ENCODE data around the gene ZMYM2.

- TF ChIP-seq POLR2A (IDR thresholded peaks at IDR 0.05): no peak
- no peak for TF ChIP-seq CTCF (IDR thresholded peaks at IDR 0.05)
- TF ChIP-seq EP300 (IDR thresholded peaks at IDR 0.05): no peak
- no peak for TF ChIP-seq POLR2AphosphoS5 (IDR thresholded peaks at IDR 0.05)
Observed at GRCh38 chr13:20125129-20125782, 166.7 kb downstream of the ZMYM2 start.
